Measurements from ENCODE around the gene BCL7C. TPM values are rescaled to one million over a fixed set of nuclear protein-coding genes. Genes with fewer than 3 reads are reported as not detected.

Gene BCL7C
- total and polyA plus RNA-seq, 10 of the 15 experiments (the other 5 are each of a cell fraction or from before 2014, with no cell fraction given): 1.1 to 30.5 (median 13.7) TPM

GRCh38 chr16:30893744-30894539, at the start of gene BCL7C (continued):
- no peak for TF ChIP-seq NR2C2 (IDR thresholded peaks at IDR 0.05; ENCODE audit: borderline replicate concordance, control insufficient read depth, insufficient read length, low read depth)
- no peak for TF ChIP-seq TCF3 (IDR thresholded peaks at IDR 0.05; ENCODE audit: borderline replicate concordance, insufficient read depth, low read depth, low read length)
- TF ChIP-seq ASH2L (IDR thresholded peaks at IDR 0.05; ENCODE audit: borderline replicate concordance, low read depth): no peak
- no peak for TF ChIP-seq ZNF217 (IDR thresholded peaks at IDR 0.05)
- TF ChIP-seq MLLT1 (IDR thresholded peaks at IDR 0.05): no peak
- TF ChIP-seq KLF5 (IDR thresholded peaks at IDR 0.05; ENCODE audit: partially characterized antibody): no peak
- no peak for TF ChIP-seq RFX5 (IDR thresholded peaks at IDR 0.05; ENCODE audit: low read depth, low read length)
- no peak for TF ChIP-seq PML (IDR thresholded peaks at IDR 0.05; ENCODE audit: low read length)
- TF ChIP-seq ZNF24 (IDR thresholded peaks at IDR 0.05): no peak
- TF ChIP-seq SIX5 (IDR thresholded peaks at IDR 0.05; ENCODE audit: low read depth, low read length, severe bottlenecking): no peak
- no peak for TF ChIP-seq CHD1 (IDR thresholded peaks at IDR 0.05; ENCODE audit: low read depth, low read length)
- no peak for TF ChIP-seq FOS (IDR thresholded peaks at IDR 0.05; ENCODE audit: borderline replicate concordance, extremely low read depth, insufficient read length)
- TF ChIP-seq CUX1 (IDR thresholded peaks at IDR 0.05; ENCODE audit: insufficient replicate concordance, low read depth, low read length): no peak
- peak; percentile 63; the same call in 1 of the 2 replicates for TF ChIP-seq GATAD2B (conservative IDR thresholded peaks at IDR 0.05; ENCODE audit: low read depth)
- peak; percentile 83 for TF ChIP-seq CHD2 (IDR thresholded peaks at IDR 0.05; ENCODE audit: borderline replicate concordance, low read depth, low read length)
- TF ChIP-seq STAT1 (conservative IDR thresholded peaks at IDR 0.05): 0 out of 2 replicates have a peak, but pooled peaks have one; percentile 44
- no peak for TF ChIP-seq IRF5 (IDR thresholded peaks at IDR 0.05; ENCODE audit: borderline replicate concordance)
- no peak for TF ChIP-seq CHD4 (IDR thresholded peaks at IDR 0.05)
- no peak for TF ChIP-seq EP300 (IDR thresholded peaks at IDR 0.05; ENCODE audit: borderline replicate concordance in 1 of 2, control insufficient read depth in 1 of 2, low read depth in 2 of 2, low read length in 2 of 2)
- no peak for TF ChIP-seq KDM1A (IDR thresholded peaks at IDR 0.05; ENCODE audit: borderline replicate concordance)
- TF ChIP-seq NBN (IDR thresholded peaks at IDR 0.05): peak; percentile 31; the same call in 1 of the 2 replicates
- TF ChIP-seq CBX5 (IDR thresholded peaks at IDR 0.05; ENCODE audit: low read depth): no peak
- TF ChIP-seq CEBPB (IDR thresholded peaks at IDR 0.05; ENCODE audit: borderline replicate concordance in 1 of 2, low read depth in 2 of 2, low read length in 2 of 2): no peak

Data from GM12878 (cell line).